ENCODE data around the gene KDM4C. TPM values are rescaled to one million over a fixed set of nuclear protein-coding genes. Genes with fewer than 3 reads are reported as not detected.

KDM4C gene
- total RNA-seq, 4 donors from 2014 or later: 32.3 to 41.4 (median 35.3) TPM

GRCh38 chr9:7145361-7146069, 387.7 kb downstream of the KDM4C start:
- no peak overlapping the region for H3K4me3 ChIP-seq (ENCODE audit: low read depth, poor library complexity, severe bottlenecking)
- intact Hi-C loops (cut with DNase I; ENCODE audit: low total_unique reads): no loop called here
- TF ChIP-seq, protein P1, sequence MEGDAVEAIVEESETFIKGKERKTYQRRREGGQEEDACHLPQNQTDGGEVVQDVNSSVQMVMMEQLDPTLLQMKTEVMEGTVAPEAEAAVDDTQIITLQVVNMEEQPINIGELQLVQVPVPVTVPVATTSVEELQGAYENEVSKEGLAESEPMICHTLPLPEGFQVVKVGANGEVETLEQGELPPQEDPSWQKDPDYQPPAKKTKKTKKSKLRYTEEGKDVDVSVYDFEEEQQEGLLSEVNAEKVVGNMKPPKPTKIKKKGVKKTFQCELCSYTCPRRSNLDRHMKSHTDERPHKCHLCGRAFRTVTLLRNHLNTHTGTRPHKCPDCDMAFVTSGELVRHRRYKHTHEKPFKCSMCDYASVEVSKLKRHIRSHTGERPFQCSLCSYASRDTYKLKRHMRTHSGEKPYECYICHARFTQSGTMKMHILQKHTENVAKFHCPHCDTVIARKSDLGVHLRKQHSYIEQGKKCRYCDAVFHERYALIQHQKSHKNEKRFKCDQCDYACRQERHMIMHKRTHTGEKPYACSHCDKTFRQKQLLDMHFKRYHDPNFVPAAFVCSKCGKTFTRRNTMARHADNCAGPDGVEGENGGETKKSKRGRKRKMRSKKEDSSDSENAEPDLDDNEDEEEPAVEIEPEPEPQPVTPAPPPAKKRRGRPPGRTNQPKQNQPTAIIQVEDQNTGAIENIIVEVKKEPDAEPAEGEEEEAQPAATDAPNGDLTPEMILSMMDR (IDR thresholded peaks at IDR 0.05): no peak
- TF ChIP-seq POLR2A (IDR thresholded peaks at IDR 0.05): no peak
- DNase-seq (ENCODE audit: low spot score in 2 of 2): no peak
- 95 to 98% methylated on average over 8 of the region's 8 CpGs for WGBS, 2 donors

GRCh38 chr9:7146582-7146981, 388.8 kb downstream of the KDM4C start:
- TF ChIP-seq POLR2A (IDR thresholded peaks at IDR 0.05): no peak
- TF ChIP-seq, protein P1 (IDR thresholded peaks at IDR 0.05): no peak

GRCh38 chr9:7147121-7148090, 389.6 kb downstream of the KDM4C start:
- intact Hi-C loops (cut with DNase I; ENCODE audit: low total_unique reads): no loop called here
- WGBS, 2 donors: 61 to 70% methylated on average over 14 of the region's 14 CpGs
- H3K4me3 ChIP-seq (ENCODE audit: low read depth, poor library complexity, severe bottlenecking): no peak overlapping the region
- no peak for TF ChIP-seq POLR2A (IDR thresholded peaks at IDR 0.05)
- TF ChIP-seq, protein P1 (IDR thresholded peaks at IDR 0.05): no peak
- no peak for DNase-seq (ENCODE audit: low spot score in 2 of 2)

More at GRCh38 chr9:7146582-7146981, 388.8 kb downstream of the KDM4C start:
- intact Hi-C loops (cut with DNase I; ENCODE audit: low total_unique reads): no loop called here
- DNase-seq (ENCODE audit: low spot score in 2 of 2): no peak
- 33 to 48% methylated on average over 5 of the region's 5 CpGs for WGBS, 2 donors
- no peak overlapping the region for H3K4me3 ChIP-seq (ENCODE audit: low read depth, poor library complexity, severe bottlenecking)

DNA sequence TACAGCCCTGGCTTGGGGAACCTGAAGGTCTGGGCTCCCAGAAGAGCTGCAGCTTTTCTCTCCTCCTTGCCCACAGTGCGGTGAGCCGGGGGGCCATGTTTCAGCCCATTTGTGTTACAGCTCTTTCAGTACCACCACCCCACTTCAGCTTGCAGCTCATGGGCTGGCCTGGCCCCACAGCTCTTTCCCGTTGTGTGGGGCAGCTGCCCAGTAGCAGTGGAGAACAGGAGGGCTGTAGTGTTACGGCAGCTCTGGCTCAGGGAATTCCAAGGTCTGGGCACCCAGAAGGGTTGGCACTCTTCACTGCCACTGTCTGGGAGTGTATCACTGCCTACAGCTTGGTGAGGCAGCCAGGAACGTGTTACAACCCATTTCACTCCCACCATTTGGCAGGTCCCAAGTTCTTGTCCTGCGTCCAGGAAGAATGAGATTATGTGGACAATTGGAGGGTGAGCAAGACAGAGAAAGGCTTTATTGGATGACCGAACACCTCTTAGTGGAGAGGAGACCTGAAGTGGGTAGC, 390.5 kb downstream of the KDM4C start:
- H3K4me3 ChIP-seq (ENCODE audit: low read depth, poor library complexity, severe bottlenecking): no peak overlapping the region
- 86 to 87% methylated on average over 6 to 7 of the region's 7 CpGs for WGBS, 2 donors
- no peak for DNase-seq (ENCODE audit: low spot score in 2 of 2)
- no peak for TF ChIP-seq POLR2A (IDR thresholded peaks at IDR 0.05)
- TF ChIP-seq, protein P1 (IDR thresholded peaks at IDR 0.05): no peak
- intact Hi-C loops (cut with DNase I; ENCODE audit: low total_unique reads): no loop called here

- intact Hi-C loops (cut with DNase I; ENCODE audit: low total_unique reads): no loop called here
- WGBS, 2 donors: 95 to 99% methylated on average over 6 to 7 of the region's 13 CpGs
- H3K4me3 ChIP-seq (ENCODE audit: low read depth, poor library complexity, severe bottlenecking): no peak overlapping the region
- TF ChIP-seq, protein P1 (IDR thresholded peaks at IDR 0.05): no peak
- no peak for TF ChIP-seq POLR2A (IDR thresholded peaks at IDR 0.05)
- DNase-seq (ENCODE audit: low spot score in 2 of 2): no peak
Measured at GRCh38 chr9:7149258-7149657, 391.5 kb downstream of the KDM4C start.
